Muscle layer of duodenum (tissue), 2 donors: ENCODE data around the gene ARHGEF17.

ENCODE experiments used
- H3K27ac ChIP-seq: one replicate; pipeline ENCODE4 v1.7.0; 2013; ENCODE audit warnings: mild to moderate bottlenecking, low read length
- H3K27me3 ChIP-seq: one replicate; pipeline ENCODE4 v1.7.0; 2013; ENCODE audit warnings: low read depth, mild to moderate bottlenecking, control low read depth, low read length
- H3K36me3 ChIP-seq, 2 donors: one replicate each; pipeline ENCODE4 v1.7.0; 2013; ENCODE audit warnings: low read length in 2 of 2, control low read depth in 1 of 2, mild to moderate bottlenecking in 1 of 2; ENCODE audit not compliant: insufficient read depth in 2 of 2, control insufficient read depth in 1 of 2
- H3K4me1 ChIP-seq, 2 donors: one replicate each; pipeline ENCODE4 v1.7.0; 2013; ENCODE audit warnings: low read length in 2 of 2, mild to moderate bottlenecking in 2 of 2, control low read depth in 1 of 2, moderate library complexity in 1 of 2; ENCODE audit not compliant: insufficient read depth in 2 of 2, control insufficient read depth in 1 of 2
- H3K4me3 ChIP-seq, 2 donors: one replicate each; pipeline ENCODE4 v1.7.0; 2013; ENCODE audit warnings: low read length in 2 of 2, low read depth in 1 of 2, mild to moderate bottlenecking in 1 of 2
- H3K9me3 ChIP-seq, 2 donors: one replicate each; pipeline ENCODE4 v1.7.0; 2013; ENCODE audit warnings: low read length in 2 of 2, control low read depth in 1 of 2, mild to moderate bottlenecking in 1 of 2; ENCODE audit not compliant: control insufficient read depth in 1 of 2
- donor health status: healthy.

ARHGEF17 gene

DNA sequence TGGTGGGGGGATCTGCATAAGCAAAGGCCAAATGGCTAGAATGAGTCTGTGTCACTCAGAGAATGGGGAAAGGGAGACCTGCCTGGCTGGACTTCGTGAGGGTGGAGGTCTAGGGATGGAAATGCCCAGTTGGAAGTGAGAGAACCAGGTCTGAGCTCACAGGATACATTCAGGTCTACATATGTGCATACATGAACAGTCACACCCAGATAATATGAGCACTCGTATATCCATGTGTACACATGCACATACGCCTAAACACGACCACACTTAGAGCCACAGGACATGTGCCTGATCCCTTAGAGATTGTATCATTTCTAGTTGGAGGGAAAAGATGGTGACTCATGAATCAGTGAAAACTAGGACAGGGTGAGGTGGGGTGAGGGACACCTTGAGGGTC lies 47.0 kb downstream of the ARHGEF17 start:
- Histone ChIP-seq H3K4me1 (peaks cover 4 to 12% of the 10 kb centered on the region in 2 donors), H3K27ac (no peak overlapping the region)

DNA sequence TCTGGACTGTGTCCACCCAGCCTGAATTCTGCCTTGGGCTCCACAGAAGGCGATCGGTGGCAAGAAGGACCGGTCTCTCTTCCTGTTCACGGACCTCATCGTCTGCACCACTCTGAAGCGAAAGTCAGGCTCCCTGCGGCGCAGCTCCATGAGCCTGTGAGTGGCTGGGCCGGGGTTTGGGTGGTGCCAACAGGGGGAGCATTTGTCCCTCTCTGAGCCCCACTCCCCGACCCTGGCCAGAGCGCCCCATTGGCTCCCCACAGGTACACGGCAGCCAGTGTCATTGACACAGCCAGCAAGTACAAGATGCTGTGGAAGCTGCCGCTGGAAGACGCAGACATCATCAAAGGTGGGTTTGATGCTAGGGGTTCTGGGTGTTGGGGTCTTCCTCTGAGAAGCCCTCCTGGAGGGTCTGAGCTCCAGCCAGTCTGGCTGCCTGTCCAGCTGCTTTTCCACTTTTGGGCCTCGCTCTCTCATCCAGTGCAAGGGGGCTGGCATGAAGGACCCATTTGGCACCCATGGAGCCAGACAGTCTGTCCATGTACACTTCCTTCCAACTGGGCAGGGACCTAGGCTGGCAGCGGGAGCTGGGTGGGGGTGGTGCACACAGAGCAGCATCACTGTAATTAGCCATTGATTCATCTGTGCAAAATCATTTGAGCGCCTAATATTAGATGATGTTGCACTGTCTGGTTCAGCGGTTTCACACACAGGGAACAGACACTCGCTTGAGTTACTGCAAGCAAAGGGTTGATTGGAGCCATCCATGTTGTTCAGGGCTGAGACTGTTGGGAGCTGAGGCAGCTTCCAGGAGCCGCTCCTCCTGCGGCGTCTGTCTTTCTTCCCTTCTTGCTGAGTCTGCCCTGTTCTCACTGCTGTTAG lies 49.1 kb downstream of the ARHGEF17 start:
- Histone ChIP-seq H3K9me3 (no peaks in the 10 kb centered on the region), H3K4me3 (no peak overlapping the region), H3K36me3 (peaks cover 8 to 71% of the 10 kb centered on the region in 2 donors), H3K4me1 (peaks cover 0 to 6% of the 10 kb centered on the region in 2 donors), H3K27me3 (no peaks in the 10 kb centered on the region), H3K27ac (no peak overlapping the region)

More for the DNA sequence above, 47.0 kb downstream of the ARHGEF17 start:
- Histone ChIP-seq H3K36me3 (peaks cover 8 to 50% of the 10 kb centered on the region in 2 donors), H3K4me3 (no peak overlapping the region), H3K9me3 (no peaks in the 10 kb centered on the region), H3K27me3 (no peaks in the 10 kb centered on the region)

DNA sequence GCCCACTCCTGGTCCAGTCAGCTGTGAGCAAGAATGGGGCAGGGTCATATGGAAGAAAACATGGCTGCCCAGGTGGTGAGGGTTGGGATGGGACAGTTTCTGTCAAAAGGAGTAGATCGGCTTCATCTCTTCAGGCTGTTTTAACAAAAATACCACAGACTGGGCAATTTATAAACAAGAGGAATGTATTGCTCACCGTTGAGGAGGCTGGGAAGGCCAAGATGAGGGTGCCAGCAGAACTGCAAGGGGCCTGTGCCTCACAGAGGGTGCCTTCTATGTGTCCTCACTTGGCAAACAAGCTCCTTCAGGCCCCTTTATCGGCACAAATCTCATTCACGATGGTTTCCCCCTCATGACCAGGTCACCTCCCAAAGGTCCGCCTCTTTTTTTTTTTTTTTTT lies 50.0 kb downstream of the ARHGEF17 start:
- H3K4me3 ChIP-seq = no peak overlapping the region
- H3K4me1 ChIP-seq = peaks cover 0 to 6% of the 10 kb centered on the region in 2 donors
- no peaks in the 10 kb centered on the region for H3K27me3 ChIP-seq
- no peaks in the 10 kb centered on the region for H3K9me3 ChIP-seq
- H3K27ac ChIP-seq = no peak overlapping the region
- peaks cover 13 to 76% of the 10 kb centered on the region in 2 donors for H3K36me3 ChIP-seq

DNA sequence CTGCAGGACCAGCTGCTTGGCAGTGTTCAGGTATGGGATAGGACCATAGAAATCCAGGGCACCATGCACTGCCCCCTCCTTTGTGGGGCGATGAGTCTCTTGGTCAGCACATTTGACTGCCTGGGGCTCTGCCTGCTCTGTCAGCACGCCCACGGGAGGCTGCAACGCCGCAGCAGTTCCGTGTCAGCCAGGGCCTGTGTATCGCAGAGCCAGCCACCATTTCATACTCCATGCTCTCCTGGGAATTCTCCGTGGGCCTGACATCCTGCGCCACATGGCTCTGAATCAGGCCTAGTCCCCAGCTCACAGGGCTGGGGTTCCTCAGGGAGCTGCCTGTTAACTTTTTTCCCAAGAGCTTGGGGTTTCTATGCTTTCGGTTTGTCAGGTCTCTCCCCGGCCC lies 51.3 kb downstream of the ARHGEF17 start:
- no peaks in the 10 kb centered on the region for H3K9me3 ChIP-seq
- no peaks in the 10 kb centered on the region for H3K27me3 ChIP-seq
- H3K36me3 ChIP-seq = peaks cover 16 to 85% of the 10 kb centered on the region in 2 donors
- H3K27ac ChIP-seq = no peak overlapping the region
- H3K4me1 ChIP-seq = peaks cover 0 to 6% of the 10 kb centered on the region in 2 donors
- no peak overlapping the region for H3K4me3 ChIP-seq

DNA sequence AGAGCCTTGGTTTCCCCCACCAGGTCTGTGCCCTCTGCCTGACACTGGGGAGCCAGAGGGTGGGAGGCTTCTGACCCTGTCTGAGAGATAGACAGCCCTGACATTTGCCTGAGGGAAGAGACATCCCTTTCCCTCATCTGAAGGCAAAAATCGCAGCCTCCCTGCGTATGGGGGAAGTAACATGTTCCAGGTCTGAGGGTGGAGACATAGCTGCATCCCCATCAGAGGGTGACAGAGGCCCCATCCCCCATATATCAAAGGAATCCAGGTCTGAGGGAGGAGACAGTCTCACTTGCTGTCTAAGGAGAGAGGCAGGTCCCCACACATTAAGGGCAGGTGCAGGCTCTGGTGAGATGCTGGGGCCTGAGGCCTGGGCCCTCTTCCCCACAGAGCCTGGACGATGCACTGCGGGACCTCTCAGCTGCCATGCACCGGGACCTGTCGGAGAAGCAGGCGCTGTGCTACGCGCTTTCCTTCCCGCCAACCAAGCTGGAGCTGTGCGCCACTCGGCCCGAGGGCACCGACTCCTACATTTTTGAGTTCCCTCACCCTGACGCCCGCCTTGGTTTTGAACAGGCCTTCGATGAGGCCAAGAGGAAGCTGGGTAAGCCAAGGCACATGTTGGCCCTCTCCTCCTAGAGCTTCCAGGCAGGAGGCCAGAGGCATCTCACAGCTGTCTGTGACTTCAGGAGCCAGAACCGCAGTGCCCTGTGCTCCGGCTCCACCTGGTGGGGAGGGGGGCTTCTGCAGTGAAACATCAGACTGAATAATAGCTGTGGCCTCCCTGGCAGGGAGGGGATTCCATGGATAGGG lies 52.1 kb downstream of the ARHGEF17 start:
- no peaks in the 10 kb centered on the region for H3K9me3 ChIP-seq
- H3K36me3 ChIP-seq = peaks cover 20 to 93% of the 10 kb centered on the region in 2 donors
- H3K4me1 ChIP-seq = peaks cover 0 to 6% of the 10 kb centered on the region in 2 donors
- H3K27ac ChIP-seq = no peak overlapping the region
- no peaks in the 10 kb centered on the region for H3K27me3 ChIP-seq
- no peak overlapping the region for H3K4me3 ChIP-seq

DNA sequence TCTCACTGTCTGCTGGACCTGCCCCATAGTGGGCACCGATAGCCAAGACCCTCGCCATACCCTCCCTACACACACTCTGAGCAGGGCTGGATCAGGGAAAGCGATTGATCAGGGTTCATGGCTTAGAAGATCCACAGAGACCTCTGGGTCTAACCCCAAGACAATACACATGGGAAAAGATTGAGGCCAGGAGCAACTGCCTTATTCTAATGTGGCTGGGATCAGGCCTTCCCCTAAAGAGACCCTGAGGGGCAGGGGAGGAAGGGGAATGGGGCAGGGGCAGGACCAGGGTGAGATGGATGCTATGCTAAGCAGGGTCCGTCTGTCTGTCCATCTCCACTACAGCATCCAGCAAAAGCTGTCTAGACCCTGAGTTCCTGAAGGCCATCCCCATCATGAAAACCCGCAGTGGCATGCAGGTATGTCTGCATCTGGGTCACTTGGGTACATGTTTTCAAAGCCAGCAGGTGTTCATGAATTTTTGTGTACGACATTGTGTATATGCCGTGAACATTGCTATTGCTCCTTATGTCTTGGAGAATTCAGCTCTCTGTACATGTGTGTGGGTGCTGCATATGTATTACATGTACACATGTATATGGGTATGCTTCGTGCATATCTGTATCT lies 52.8 kb downstream of the ARHGEF17 start:
- Histone ChIP-seq H3K27me3 (no peaks in the 10 kb centered on the region), H3K27ac (no peak overlapping the region), H3K4me1 (peaks cover 0 to 6% of the 10 kb centered on the region in 2 donors), H3K9me3 (no peaks in the 10 kb centered on the region), H3K4me3 (no peak overlapping the region), H3K36me3 (peaks cover 27 to 95% of the 10 kb centered on the region in 2 donors)

DNA sequence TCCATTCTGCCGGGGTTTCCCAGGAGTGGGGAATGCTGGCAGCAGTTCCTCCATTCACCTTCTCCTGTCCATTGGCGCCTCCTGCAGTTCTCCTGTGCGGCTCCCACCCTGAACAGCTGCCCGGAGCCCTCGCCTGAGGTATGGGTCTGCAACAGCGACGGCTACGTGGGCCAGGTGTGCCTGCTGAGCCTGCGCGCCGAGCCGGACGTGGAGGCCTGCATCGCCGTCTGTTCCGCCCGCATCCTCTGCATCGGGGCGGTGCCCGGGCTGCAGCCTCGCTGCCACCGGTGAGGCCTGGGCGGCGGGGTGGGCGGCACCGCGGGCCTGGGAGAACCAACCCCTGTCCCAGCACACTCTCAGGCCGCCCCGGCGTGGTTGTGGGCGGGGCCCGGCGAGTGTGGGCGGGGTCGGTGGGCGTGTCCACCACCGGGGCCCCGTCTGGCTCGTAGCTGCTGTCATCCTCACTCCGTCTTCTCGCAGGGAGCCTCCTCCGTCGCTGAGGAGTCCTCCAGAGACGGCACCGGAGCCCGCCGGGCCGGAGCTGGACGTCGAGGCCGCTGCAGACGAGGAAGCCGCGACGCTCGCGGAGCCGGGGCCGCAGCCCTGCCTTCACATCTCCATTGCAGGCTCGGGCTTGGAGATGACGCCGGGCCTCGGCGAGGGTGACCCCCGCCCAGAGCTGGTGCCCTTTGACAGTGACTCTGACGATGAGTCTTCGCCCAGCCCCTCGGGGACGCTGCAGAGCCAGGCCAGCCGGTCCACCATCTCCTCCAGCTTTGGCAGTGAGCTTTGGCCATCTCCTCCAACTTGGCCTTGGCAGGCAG lies 54.1 kb downstream of the ARHGEF17 start:
- peaks cover 28 to 91% of the 10 kb centered on the region in 2 donors for H3K36me3 ChIP-seq
- no peak overlapping the region for H3K27ac ChIP-seq
- no peak overlapping the region for H3K4me3 ChIP-seq
- peaks cover 0 to 6% of the 10 kb centered on the region in 2 donors for H3K4me1 ChIP-seq
- no peaks in the 10 kb centered on the region for H3K9me3 ChIP-seq
- H3K27me3 ChIP-seq = no peaks in the 10 kb centered on the region

DNA sequence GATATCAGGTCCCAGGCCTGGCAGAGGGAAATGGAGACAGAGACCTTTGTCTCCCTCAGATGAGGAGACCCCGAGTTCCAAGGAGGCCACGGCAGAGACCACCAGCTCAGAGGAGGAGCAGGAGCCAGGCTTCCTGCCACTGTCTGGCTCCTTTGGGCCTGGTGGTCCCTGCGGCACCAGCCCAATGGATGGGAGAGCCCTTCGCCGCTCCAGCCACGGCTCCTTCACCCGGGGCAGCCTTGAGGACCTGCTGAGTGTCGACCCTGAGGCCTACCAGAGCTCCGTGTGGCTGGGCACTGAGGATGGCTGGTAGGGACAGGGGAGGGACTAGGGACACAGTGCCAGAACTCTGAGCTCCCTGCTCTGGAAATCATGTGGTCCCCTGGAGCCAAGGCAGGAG lies 55.1 kb downstream of the ARHGEF17 start:
- Histone ChIP-seq H3K4me3 (no peak overlapping the region), H3K4me1 (peaks cover 0 to 6% of the 10 kb centered on the region in 2 donors), H3K9me3 (no peaks in the 10 kb centered on the region), H3K27ac (no peak overlapping the region), H3K36me3 (peaks cover 28 to 90% of the 10 kb centered on the region in 2 donors), H3K27me3 (no peaks in the 10 kb centered on the region)

DNA sequence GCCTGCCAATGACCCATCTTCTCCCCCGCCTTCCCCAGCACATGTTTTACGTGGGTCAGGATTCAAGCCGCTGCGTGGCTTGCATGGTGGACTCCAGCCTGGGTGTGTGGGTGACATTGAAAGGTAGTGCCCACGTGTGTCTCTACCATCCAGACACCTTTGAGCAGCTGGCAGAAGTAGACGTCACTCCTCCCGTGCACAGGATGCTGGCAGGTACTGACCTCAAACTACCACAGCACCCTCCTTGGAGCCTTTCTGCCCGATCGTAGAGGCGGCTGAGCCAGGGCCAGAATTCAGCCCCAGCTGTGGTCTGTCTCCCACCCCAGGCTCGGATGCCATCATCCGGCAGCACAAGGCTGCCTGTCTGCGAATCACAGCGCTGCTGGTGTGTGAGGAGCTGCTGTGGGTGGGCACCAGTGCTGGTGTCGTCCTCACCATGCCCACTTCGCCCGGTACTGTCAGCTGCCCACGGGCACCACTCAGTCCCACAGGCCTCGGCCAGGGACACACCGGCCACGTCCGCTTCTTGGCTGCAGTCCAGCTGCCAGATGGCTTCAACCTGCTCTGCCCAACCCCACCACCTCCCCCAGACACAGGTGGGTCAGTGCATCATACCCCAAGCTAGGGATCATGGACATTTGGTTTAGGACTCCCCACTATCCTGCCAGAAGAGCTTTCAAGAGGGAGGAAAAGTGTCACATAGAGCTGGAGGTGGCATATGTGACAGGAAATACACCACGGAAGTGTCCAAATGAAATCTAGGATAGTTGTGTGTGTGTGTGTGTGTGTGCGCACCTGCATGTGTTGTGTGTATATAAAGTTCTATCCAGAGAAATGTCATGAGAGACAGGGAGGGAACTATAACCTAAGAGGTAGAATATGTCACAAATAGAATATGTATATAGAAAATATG lies 57.5 kb downstream of the ARHGEF17 start:
- H3K4me1 ChIP-seq = no peaks in the 10 kb centered on the region
- H3K27me3 ChIP-seq = no peaks in the 10 kb centered on the region
- no peaks in the 10 kb centered on the region for H3K9me3 ChIP-seq
- H3K4me3 ChIP-seq = no peak overlapping the region
- H3K36me3 ChIP-seq = peaks cover 20 to 73% of the 10 kb centered on the region in 2 donors
- no peak overlapping the region for H3K27ac ChIP-seq

DNA sequence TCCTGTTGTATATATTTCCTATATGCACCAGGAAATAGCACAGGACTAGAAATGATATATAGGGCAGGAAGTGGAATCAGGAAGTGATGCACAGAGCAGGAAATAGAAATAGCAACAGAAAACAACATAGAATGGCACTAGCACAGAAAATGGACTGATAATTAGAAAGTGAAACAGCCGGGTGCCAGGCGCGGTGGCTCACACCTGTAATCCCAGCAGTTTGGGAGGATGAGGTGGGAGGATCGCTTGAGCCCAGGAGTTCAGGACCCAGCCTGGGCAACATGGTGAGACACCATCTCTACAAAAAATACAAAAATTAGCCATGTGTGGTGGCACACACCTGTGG lies 58.2 kb downstream of the ARHGEF17 start:
- H3K36me3 ChIP-seq = peaks cover 20 to 67% of the 10 kb centered on the region in 2 donors
- no peaks in the 10 kb centered on the region for H3K4me1 ChIP-seq
- H3K27ac ChIP-seq = no peak overlapping the region

More for the DNA sequence above, 58.2 kb downstream of the ARHGEF17 start:
- H3K4me3 ChIP-seq = no peak overlapping the region
- H3K27me3 ChIP-seq = no peaks in the 10 kb centered on the region
- no peaks in the 10 kb centered on the region for H3K9me3 ChIP-seq
